K562 (cell line): ENCODE data around the gene SIGLEC9. TPM values are rescaled to one million over a fixed set of nuclear protein-coding genes. Genes with fewer than 3 reads are reported as not detected.

Experiments
- ATF1 ChIP-seq, 2 experiments: fragments of 450-650 bp in 1 of 2; IDR thresholded peaks; 2 replicates each; pipeline ENCODE4 v1.6.1; 2016; ENCODE audit warnings: missing compliant biosample characterization in 1 of 2, missing genetic modification characterization in 1 of 2
- ERF ChIP-seq: fragments of 450-650 bp; formaldehyde crosslinking; IDR thresholded peaks from 2 replicates; pipeline ENCODE4 v1.4.0; 2020; ENCODE audit warnings: mild to moderate bottlenecking, mixed read lengths
- HDGF ChIP-seq: fragments of 450-650 bp; IDR thresholded peaks from 2 replicates; pipeline ENCODE4 v1.6.1; 2016
- MAFK ChIP-seq: IDR thresholded peaks from 2 replicates; pipeline ENCODE4 v1.6.1; 2011; ENCODE audit warnings: low read length, improper control_type of control experiment
- NCOA4 ChIP-seq: fragments of 450-650 bp; IDR thresholded peaks from 2 replicates; pipeline ENCODE4 v1.6.1; 2018; ENCODE audit warnings: mild to moderate bottlenecking; ENCODE audit not compliant: partially characterized antibody
- NRF1 ChIP-seq, 2 experiments: fragments of 450-650 bp; IDR thresholded peaks in 1 of 2; conservative IDR thresholded peaks in 1 of 2; 2 replicates each; pipeline ENCODE4 v1.6.1; 2014; ENCODE audit warnings: mild to moderate bottlenecking in 2 of 2
- SRF ChIP-seq, 2 experiments: fragments of 250-450, 450-650 bp in 1 of 2; sonication (Bioruptor Pico) in 1 of 2; sonication (generic) in 1 of 2; formaldehyde crosslinking; IDR thresholded peaks; 2 replicates each; pipeline versions ENCODE4 v1.5.0 to v1.5.1; 2020 to 2022; ENCODE audit warnings: mild to moderate bottlenecking in 1 of 2, missing genetic modification reagents in 1 of 2
- ZFP30 ChIP-seq: fragments of 250-450 bp; sonication (Bioruptor Pico); IDR thresholded peaks from 2 replicates; pipeline ENCODE4 v1.8.0; 2022; ENCODE audit warnings: moderate library complexity, mild to moderate bottlenecking, inconsistent platforms, borderline replicate concordance
- ZNF121 ChIP-seq: sonication (generic); formaldehyde crosslinking; conservative IDR thresholded peaks from 2 replicates; pipeline ENCODE4 v1.8.0; 2022; ENCODE audit warnings: missing genetic modification reagents
- ZNF140 ChIP-seq: fragments of 250-450 bp; sonication (Bioruptor Pico); IDR thresholded peaks from 2 replicates; pipeline ENCODE4 v1.8.0; 2021; ENCODE audit warnings: moderate library complexity, mild to moderate bottlenecking, inconsistent platforms
- polyA plus RNA-seq, 8 experiments: library from polyadenylated mRNA; depleted of rRNA in 4 of 8; stranded (reverse) in 5 of 8; unstranded in 3 of 8; fragments of >200 nt; fragmentation: Nextera tagmentation in 2 of 8; fragmentation: Illumina TruSeq in 1 of 8; extraction: Ambion mirVana in 2 of 8; extraction: Trizol in 1 of 8; gene quantifications; 2 replicates each; pipeline versions ENCODE4 v1.2.1 to v1.2.3, GENCODE V29; 2011 to 2014; ENCODE audit warnings: inconsistent platforms in 1 of 8, missing spikeins in 1 of 8
- total RNA-seq, 7 experiments: library from RNA; depleted of rRNA in 6 of 7; stranded (reverse); fragments of >200 nt in 6 of 7; fragmentation: Illumina TruSeq in 2 of 7; extraction: Trizol in 2 of 7; gene quantifications; 2 replicates each; pipeline versions ENCODE4 v1.2.1 to v1.2.3, GENCODE V29; 2011 to 2021; ENCODE audit warnings: low replicate concordance in 1 of 7
- TF ChIP-seq, protein P1 (sequence below), 2 experiments: fragments of 450-650 bp; IDR thresholded peaks; 2 replicates each; pipeline ENCODE4 v1.6.1; 2016
- TF ChIP-seq, protein P2 (sequence below): sonication (generic); formaldehyde crosslinking; IDR thresholded peaks from 2 replicates; pipeline ENCODE4 v1.8.1; 2023; ENCODE audit warnings: missing genetic modification reagents, mild to moderate bottlenecking, borderline replicate concordance

The SIGLEC9 gene
- total and polyA plus RNA-seq, 9 of the 15 experiments (the other 6 are each of a cell fraction or from before 2014, with no cell fraction given): 0.09 to 0.34 (median 0.22) TPM; not detected in 4

DNA sequence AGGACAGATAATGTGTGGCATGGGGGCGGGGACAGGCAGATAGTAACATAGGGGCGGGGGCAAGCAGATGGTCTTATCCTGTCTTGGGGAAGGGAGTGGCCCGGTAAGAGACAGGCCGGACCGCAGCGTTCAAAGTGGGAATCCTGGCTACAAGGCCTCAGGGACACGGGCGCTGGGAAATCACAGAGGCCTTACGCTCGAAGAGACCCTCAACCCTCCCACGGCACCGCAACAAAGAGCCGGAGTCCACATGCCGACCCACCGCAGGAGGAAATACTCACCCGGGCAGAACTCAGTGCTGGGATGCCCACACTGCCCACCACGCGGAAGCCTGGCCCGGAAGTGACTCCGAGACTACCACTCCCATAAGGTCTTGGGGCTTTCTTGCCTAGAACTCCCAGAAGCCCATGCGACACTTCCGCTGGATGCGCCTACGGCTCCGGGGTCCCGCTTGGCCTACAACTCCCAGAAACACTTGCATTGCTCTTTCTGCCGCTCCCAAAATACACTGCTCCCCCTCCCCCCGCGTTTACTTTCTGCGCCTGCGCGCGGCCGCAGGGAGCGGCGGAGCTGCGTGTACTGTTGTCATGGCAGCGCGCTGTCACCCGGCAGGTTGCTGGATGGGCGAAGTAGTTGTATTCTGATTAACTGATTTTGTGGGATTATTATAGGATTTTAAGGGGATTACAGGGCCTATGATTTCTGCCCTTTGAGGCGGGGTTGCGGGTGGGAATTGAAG is 16.5 kb upstream of the SIGLEC9 start, which contains the start of gene CTU1 (continued):
- TF ChIP-seq ZFP30 (CRISPR knock-in tag): no peak
- TF ChIP-seq, protein P1, sequence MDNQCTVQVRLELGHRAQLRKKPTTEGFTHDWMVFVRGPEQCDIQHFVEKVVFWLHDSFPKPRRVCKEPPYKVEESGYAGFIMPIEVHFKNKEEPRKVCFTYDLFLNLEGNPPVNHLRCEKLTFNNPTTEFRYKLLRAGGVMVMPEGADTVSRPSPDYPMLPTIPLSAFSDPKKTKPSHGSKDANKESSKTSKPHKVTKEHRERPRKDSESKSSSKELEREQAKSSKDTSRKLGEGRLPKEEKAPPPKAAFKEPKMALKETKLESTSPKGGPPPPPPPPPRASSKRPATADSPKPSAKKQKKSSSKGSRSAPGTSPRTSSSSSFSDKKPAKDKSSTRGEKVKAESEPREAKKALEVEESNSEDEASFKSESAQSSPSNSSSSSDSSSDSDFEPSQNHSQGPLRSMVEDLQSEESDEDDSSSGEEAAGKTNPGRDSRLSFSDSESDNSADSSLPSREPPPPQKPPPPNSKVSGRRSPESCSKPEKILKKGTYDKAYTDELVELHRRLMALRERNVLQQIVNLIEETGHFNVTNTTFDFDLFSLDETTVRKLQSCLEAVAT (IDR thresholded peaks at IDR 0.05): 0 out of 4 replicates have a peak, but pooled peaks of 1 of the 2 experiments have one; percentile 15
- peak; percentile 15; the same call in 1 of the 2 replicates for TF ChIP-seq ERF (CRISPR knock-in tag)
- TF ChIP-seq, protein P2, sequence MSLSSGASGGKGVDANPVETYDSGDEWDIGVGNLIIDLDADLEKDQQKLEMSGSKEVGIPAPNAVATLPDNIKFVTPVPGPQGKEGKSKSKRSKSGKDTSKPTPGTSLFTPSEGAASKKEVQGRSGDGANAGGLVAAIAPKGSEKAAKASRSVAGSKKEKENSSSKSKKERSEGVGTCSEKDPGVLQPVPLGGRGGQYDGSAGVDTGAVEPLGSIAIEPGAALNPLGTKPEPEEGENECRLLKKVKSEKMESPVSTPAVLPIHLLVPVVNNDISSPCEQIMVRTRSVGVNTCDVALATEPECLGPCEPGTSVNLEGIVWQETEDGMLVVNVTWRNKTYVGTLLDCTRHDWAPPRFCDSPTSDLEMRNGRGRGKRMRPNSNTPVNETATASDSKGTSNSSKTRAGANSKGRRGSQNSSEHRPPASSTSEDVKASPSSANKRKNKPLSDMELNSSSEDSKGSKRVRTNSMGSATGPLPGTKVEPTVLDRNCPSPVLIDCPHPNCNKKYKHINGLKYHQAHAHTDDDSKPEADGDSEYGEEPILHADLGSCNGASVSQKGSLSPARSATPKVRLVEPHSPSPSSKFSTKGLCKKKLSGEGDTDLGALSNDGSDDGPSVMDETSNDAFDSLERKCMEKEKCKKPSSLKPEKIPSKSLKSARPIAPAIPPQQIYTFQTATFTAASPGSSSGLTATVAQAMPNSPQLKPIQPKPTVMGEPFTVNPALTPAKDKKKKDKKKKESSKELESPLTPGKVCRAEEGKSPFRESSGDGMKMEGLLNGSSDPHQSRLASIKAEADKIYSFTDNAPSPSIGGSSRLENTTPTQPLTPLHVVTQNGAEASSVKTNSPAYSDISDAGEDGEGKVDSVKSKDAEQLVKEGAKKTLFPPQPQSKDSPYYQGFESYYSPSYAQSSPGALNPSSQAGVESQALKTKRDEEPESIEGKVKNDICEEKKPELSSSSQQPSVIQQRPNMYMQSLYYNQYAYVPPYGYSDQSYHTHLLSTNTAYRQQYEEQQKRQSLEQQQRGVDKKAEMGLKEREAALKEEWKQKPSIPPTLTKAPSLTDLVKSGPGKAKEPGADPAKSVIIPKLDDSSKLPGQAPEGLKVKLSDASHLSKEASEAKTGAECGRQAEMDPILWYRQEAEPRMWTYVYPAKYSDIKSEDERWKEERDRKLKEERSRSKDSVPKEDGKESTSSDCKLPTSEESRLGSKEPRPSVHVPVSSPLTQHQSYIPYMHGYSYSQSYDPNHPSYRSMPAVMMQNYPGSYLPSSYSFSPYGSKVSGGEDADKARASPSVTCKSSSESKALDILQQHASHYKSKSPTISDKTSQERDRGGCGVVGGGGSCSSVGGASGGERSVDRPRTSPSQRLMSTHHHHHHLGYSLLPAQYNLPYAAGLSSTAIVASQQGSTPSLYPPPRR: no peak
- TF ChIP-seq NRF1 (conservative IDR thresholded peaks at IDR 0.05 in 1 of 2, IDR thresholded peaks at IDR 0.05 in 1 of 2): peak; percentile 97 to 98
- no peak for TF ChIP-seq HDGF
- TF ChIP-seq NCOA4: no peak
- peak; percentile 33; the same call in 1 of the 2 replicates for TF ChIP-seq MAFK
- no peak for TF ChIP-seq ZNF140 (CRISPR knock-in tag)
- no peak for TF ChIP-seq ZNF121
- TF ChIP-seq SRF (CRISPR knock-in tag; IDR thresholded peaks at IDR 0.05): peak in 1 of 2 experiments; percentile 31; a peak in 1 of 4 replicates
- TF ChIP-seq ATF1 (CRISPR knock-in tag; IDR thresholded peaks at IDR 0.05): no peak
- peak; percentile 75 for TF ChIP-seq ATF1 (tag; IDR thresholded peaks at IDR 0.05)
